ENCODE results near the gene KLK6. TPM values are rescaled to one million over a fixed set of nuclear protein-coding genes. Genes with fewer than 3 reads are reported as not detected.
"Not testable (repeated sequence)": the region's sequence is repeated elsewhere in the genome, so short reads cannot be mapped to it uniquely, and the experiment has no call there.

Gene KLK6
- total RNA-seq, 6 experiments from 2014 or later = not detected

DNA sequence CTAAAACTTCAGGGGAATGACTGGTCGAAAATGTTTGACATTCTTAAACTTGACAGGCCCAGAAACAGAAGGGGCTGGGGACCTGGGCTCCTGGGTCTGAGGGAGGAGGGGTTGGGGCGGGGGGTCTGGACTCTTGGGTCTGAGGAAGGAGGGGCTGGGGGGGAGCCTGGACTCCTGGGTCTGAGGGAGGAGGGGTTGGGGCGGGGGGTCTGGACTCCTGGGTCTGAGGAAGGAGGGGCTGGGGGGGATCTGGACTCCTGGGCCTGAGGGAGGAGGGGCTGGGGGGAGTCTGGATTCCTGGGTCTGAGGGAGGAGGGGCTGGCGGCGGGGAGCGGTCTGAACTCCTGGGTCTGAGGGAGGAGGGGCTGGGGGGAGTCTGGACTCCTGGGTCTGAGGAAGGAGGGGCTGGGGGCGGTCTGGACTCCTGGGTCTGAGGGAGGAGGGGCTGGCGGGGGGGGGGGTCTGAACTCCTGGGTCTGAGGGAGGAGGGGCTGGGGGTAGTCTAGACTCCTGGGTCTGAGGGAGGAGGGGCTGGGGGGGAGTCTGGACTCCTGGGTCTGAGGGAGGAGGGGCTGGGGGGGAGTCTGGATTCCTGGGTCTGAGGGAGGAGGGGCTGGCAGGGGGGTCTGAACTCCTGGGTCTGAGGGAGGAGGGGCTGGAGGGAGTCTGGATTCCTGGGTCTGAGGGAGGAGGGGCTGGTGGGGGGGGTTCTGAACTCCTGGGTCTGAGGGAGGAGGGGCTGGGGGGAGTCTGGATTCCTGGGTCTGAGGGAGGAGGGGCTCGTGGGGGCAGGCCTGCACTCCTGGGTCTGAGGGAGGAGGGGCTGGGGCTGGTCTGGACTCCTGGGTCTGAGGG, 5.5 kb upstream of the KLK6 start:
- intact Hi-C loops (cut with DNase I) = no loop called here
- no peak overlapping the region for H3K4me3 ChIP-seq
- DNase-seq (no peak), ATAC-seq (no peak)
- no peaks in the 10 kb centered on the region for H3K4me1 ChIP-seq
- H3K9me3 ChIP-seq = no peaks in the 10 kb centered on the region
- no peaks in the 10 kb centered on the region for H3K36me3 ChIP-seq
- WGBS (ENCODE audit: insufficient coverage, low coverage, low lambda C conversion rate, missing lambda C conversion rate) = 70% methylated on average over 4 of the region's 9 CpGs
- no peak overlapping the region for H3K27ac ChIP-seq
- H3K27me3 ChIP-seq = no peaks in the 10 kb centered on the region
- TF ChIP-seq CTCF (IDR thresholded peaks at IDR 0.05) = no peak
- TF ChIP-seq POLR2A (IDR thresholded peaks at IDR 0.05) = no peak

GRCh38 chr19:50972795-50973376, 3.5 kb upstream of the KLK6 start:
- Histone ChIP-seq H3K27ac (no peak overlapping the region), H3K4me1 (no peaks in the 10 kb centered on the region), H3K27me3 (no peaks in the 10 kb centered on the region), H3K4me3 (no peak overlapping the region), H3K9me3 (no peaks in the 10 kb centered on the region), H3K36me3 (no peaks in the 10 kb centered on the region)
- intact Hi-C loops (cut with DNase I) = no loop called here
- ATAC-seq (no peak), DNase-seq (no peak)
- TF ChIP-seq POLR2A (IDR thresholded peaks at IDR 0.05) = no peak
- TF ChIP-seq CTCF (IDR thresholded peaks at IDR 0.05) = no peak
- WGBS (ENCODE audit: insufficient coverage, low coverage, low lambda C conversion rate, missing lambda C conversion rate) = 43% methylated on average over 4 of the region's 9 CpGs

DNA sequence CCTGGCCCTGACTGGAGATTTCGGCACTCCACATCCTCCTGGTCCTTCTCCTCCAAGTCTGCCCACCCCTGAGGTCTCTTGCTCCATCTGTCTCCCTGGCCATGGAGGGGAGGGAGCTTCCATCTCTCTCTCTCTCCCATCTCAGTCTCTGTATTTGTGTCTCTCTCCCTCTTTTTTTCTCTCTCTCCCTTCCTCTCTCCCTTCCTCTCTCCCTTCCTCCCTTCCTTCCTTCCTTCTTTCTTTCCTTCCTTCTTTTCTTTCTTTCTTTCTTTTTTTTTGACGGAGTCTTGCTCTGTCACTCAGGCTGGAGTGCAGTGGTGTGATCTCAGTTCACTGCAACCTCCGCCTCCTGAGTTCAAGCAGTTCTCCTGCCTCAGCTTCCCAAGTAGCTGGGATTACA, 419 bp upstream of the KLK6 start:
- H3K9me3 ChIP-seq; H3K27me3 ChIP-seq; H3K4me3 ChIP-seq; H3K4me1 ChIP-seq; ATAC-seq; DNase-seq; intact Hi-C loops (cut with DNase I); H3K36me3 ChIP-seq; H3K27ac ChIP-seq: not testable (repeated sequence)
- WGBS (ENCODE audit: insufficient coverage, low coverage, low lambda C conversion rate, missing lambda C conversion rate) = 45% methylated on average over 2 of the region's 3 CpGs

GRCh38 chr19:50968716-50969412, 527 bp downstream of the KLK6 start:
- no peaks in the 10 kb centered on the region for H3K36me3 ChIP-seq
- intact Hi-C loops (cut with DNase I) = no loop called here
- H3K9me3 ChIP-seq = no peaks in the 10 kb centered on the region
- H3K4me1 ChIP-seq = no peaks in the 10 kb centered on the region
- no peaks in the 10 kb centered on the region for H3K27me3 ChIP-seq
- no peak overlapping the region for H3K27ac ChIP-seq
- no peak overlapping the region for H3K4me3 ChIP-seq
- WGBS (ENCODE audit: insufficient coverage, low coverage, low lambda C conversion rate, missing lambda C conversion rate) = 23% methylated on average over 4 of the region's 7 CpGs
- ATAC-seq = no peak
- no peak for TF ChIP-seq POLR2A (IDR thresholded peaks at IDR 0.05)
- TF ChIP-seq CTCF (IDR thresholded peaks at IDR 0.05) = no peak
- no peak for DNase-seq
